Effector memory CD4-positive, alpha-beta T cell (primary cell): ENCODE measurements around the gene HSD11B1.

Experiments used
- DNase-seq, 3 donors: peaks; one replicate each; pipeline ENCODE4 v3.0.0-alpha.2; 2020
- H3K27ac ChIP-seq: 2 replicates; pipeline ENCODE4 v1.7.0; 2013; ENCODE audit warnings: mild to moderate bottlenecking, low read length, moderate library complexity; ENCODE audit not compliant: insufficient read depth, poor library complexity, severe bottlenecking
- H3K27me3 ChIP-seq: replicated peaks from 2 replicates; pipeline ENCODE4 v1.7.0; 2013; ENCODE audit warnings: mild to moderate bottlenecking, low read length; ENCODE audit not compliant: insufficient read depth, control insufficient read depth, poor library complexity, severe bottlenecking
- H3K36me3 ChIP-seq: 2 replicates; pipeline ENCODE4 v1.7.0; 2013; ENCODE audit warnings: mild to moderate bottlenecking, low read length, moderate library complexity; ENCODE audit not compliant: control insufficient read depth, insufficient read depth
- H3K4me1 ChIP-seq: 2 replicates; pipeline ENCODE4 v1.7.0; 2013; ENCODE audit warnings: low read length, mild to moderate bottlenecking; ENCODE audit not compliant: control insufficient read depth, insufficient read depth, poor library complexity, severe bottlenecking
- H3K4me3 ChIP-seq: 2 replicates; pipeline ENCODE4 v1.7.0; 2013; ENCODE audit warnings: low read length, low read depth, mild to moderate bottlenecking; ENCODE audit not compliant: insufficient read depth, poor library complexity, severe bottlenecking
- H3K9me3 ChIP-seq: 2 replicates; pipeline ENCODE4 v1.7.0; 2013; ENCODE audit warnings: mild to moderate bottlenecking, low read length, moderate library complexity; ENCODE audit not compliant: control insufficient read depth

The HSD11B1 gene

GRCh38 chr1:209672705-209673630 lies 31.7 kb upstream of the HSD11B1 start:
- Histone ChIP-seq H3K27ac (peak overlapping the region; percentile 51), H3K4me3 (no peak overlapping the region)

GRCh38 chr1:209673631-209674417 lies 30.8 kb upstream of the HSD11B1 start:
- DNase-seq: no peak
- H3K36me3 ChIP-seq: no peaks in the 10 kb centered on the region
- H3K27ac ChIP-seq: no peak overlapping the region
- no peaks in the 10 kb centered on the region for H3K27me3 ChIP-seq
- no peak overlapping the region for H3K4me3 ChIP-seq
- peaks cover 33% of the 10 kb centered on the region for H3K4me1 ChIP-seq
- no peaks in the 10 kb centered on the region for H3K9me3 ChIP-seq

More at GRCh38 chr1:209672705-209673630, 31.7 kb upstream of the HSD11B1 start:
- Histone ChIP-seq H3K4me1 (peaks cover 33% of the 10 kb centered on the region), H3K27me3 (no peaks in the 10 kb centered on the region), H3K9me3 (no peaks in the 10 kb centered on the region), H3K36me3 (no peaks in the 10 kb centered on the region)
- peak in 1 of 3 donors; percentile 17 for DNase-seq

- peak within 1 kb of the TSS; percentile 4 for H3K27ac ChIP-seq
- H3K27me3 ChIP-seq: no peaks in the 10 kb centered on the region
- DNase-seq: peak in 1 of 3 donors; percentile 17
Measured at GRCh38 chr1:209674957-209675564, 29.6 kb upstream of the HSD11B1 start, which contains the start of gene G0S2. Gene G0S2 (plus strand): TSS chr1:209675412. CDS start chr1:209675685, 273 bp downstream.

GRCh38 chr1:209675565-209676154 lies 29.0 kb upstream of the HSD11B1 start:
- peak overlapping the region; percentile 4 for H3K27ac ChIP-seq
- H3K27me3 ChIP-seq: no peaks in the 10 kb centered on the region
- H3K4me1 ChIP-seq: peaks cover 33% of the 10 kb centered on the region

More at GRCh38 chr1:209674957-209675564, 29.6 kb upstream of the HSD11B1 start, which contains the start of gene G0S2:
- Histone ChIP-seq H3K9me3 (no peaks in the 10 kb centered on the region), H3K4me3 (peak within 1 kb of the TSS; percentile 61), H3K36me3 (no peaks in the 10 kb centered on the region), H3K4me1 (peaks cover 33% of the 10 kb centered on the region)

GRCh38 chr1:209678981-209679539 lies 25.6 kb upstream of the HSD11B1 start:
- no peaks in the 10 kb centered on the region for H3K36me3 ChIP-seq
- no peak overlapping the region for H3K4me3 ChIP-seq
- DNase-seq: no peak
- H3K9me3 ChIP-seq: no peaks in the 10 kb centered on the region
- H3K27me3 ChIP-seq: no peaks in the 10 kb centered on the region
- H3K27ac ChIP-seq: no peak overlapping the region
- peaks cover 16% of the 10 kb centered on the region for H3K4me1 ChIP-seq

More at GRCh38 chr1:209675565-209676154, 29.0 kb upstream of the HSD11B1 start:
- no peaks in the 10 kb centered on the region for H3K36me3 ChIP-seq
- H3K9me3 ChIP-seq: no peaks in the 10 kb centered on the region
- DNase-seq: no peak
- peak overlapping the region; percentile 61 for H3K4me3 ChIP-seq

- Histone ChIP-seq H3K27me3 (no peaks in the 10 kb centered on the region), H3K27ac (peak overlapping the region; percentile 11), H3K4me3 (peak overlapping the region; percentile 26), H3K4me1 (peaks cover 20% of the 10 kb centered on the region), H3K36me3 (no peaks in the 10 kb centered on the region), H3K9me3 (no peaks in the 10 kb centered on the region)
- peak in 2 of 3 donors; percentile 6 to 29 for DNase-seq
Measured at GRCh38 chr1:209685821-209686220, 18.8 kb upstream of the HSD11B1 start.

GRCh38 chr1:209686322-209686721 lies 18.3 kb upstream of the HSD11B1 start:
- Histone ChIP-seq H3K27me3 (no peaks in the 10 kb centered on the region), H3K4me1 (peaks cover 20% of the 10 kb centered on the region), H3K27ac (no peak overlapping the region), H3K4me3 (peak overlapping the region; percentile 26), H3K36me3 (no peaks in the 10 kb centered on the region), H3K9me3 (no peaks in the 10 kb centered on the region)
- no peak for DNase-seq

GRCh38 chr1:209688746-209689234 lies 15.9 kb upstream of the HSD11B1 start:
- DNase-seq: no peak
- no peaks in the 10 kb centered on the region for H3K27me3 ChIP-seq
- peaks cover 20% of the 10 kb centered on the region for H3K4me1 ChIP-seq
- H3K4me3 ChIP-seq: no peak overlapping the region
- H3K27ac ChIP-seq: no peak overlapping the region
- H3K36me3 ChIP-seq: no peaks in the 10 kb centered on the region
- H3K9me3 ChIP-seq: no peaks in the 10 kb centered on the region

- no peaks in the 10 kb centered on the region for H3K9me3 ChIP-seq
- DNase-seq: no peak
- H3K4me1 ChIP-seq: peaks cover 20% of the 10 kb centered on the region
- H3K27ac ChIP-seq: no peak overlapping the region
- H3K27me3 ChIP-seq: no peaks in the 10 kb centered on the region
- no peak overlapping the region for H3K4me3 ChIP-seq
- H3K36me3 ChIP-seq: no peaks in the 10 kb centered on the region
Measured at GRCh38 chr1:209689477-209689876, 15.2 kb upstream of the HSD11B1 start.
